HG03457 (cell line): ENCODE data around the gene C2CD2.
A peak's percentile ranks its signal among the peaks of the same experiment; 100 is the strongest.

Experiments
- ATAC-seq: cut with Tn5 transposase; IDR thresholded peaks from one replicate; pipeline ENCODE4 v1.9.1; 2021; ENCODE audit warnings: moderate number of reproducible peaks; ENCODE audit not compliant: unreplicated experiment

The C2CD2 gene

DNA sequence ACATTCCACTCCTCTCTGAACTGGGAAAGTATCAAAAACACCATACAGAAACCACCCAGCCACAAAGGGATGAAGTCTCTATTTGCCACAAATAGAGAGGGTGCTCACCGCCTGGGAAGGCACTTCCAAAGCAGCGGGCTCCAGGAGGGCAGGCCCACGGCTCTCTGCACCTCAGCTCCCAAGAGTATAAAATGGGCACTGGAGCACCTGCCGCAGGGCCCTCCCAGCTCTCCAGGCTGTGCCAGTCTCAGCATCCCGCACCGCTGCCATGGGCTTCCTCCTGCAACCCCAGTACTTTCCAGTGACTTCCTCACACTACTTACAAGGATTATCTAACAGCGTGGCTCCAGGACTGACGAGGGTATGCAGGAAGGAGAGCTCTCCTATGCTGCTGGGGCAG, 14.4 kb downstream of the C2CD2 start:
- ATAC-seq = no peak

GRCh38 chr21:41933313-41934079, 20.3 kb downstream of the C2CD2 start:
- ATAC-seq = no peak

- ATAC-seq = no peak
Observed at GRCh38 chr21:41932576-41933312, 21.1 kb downstream of the C2CD2 start.

GRCh38 chr21:41932191-41932575, 21.6 kb downstream of the C2CD2 start:
- ATAC-seq = no peak

GRCh38 chr21:41931041-41931451, 22.8 kb downstream of the C2CD2 start:
- ATAC-seq = no peak

DNA sequence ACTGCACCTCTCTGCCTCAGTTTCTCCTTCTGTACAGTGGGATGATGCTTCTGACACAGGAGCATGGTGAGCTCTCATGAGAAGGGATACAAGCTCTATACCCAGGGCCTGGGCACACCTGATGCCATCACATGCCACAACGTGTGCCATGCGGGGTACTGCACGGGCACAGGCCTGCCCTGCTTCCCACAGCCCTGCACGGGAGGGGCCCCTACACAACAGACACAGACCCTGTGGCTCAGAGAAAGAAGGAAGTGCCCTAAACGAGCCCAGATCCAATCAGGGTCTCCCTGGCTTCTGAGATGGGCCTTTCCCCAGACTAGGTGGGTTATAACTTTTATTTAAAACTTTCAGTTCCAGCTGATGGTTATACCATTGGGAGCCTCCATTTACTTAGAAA, 24.6 kb downstream of the C2CD2 start:
- ATAC-seq = no peak

DNA sequence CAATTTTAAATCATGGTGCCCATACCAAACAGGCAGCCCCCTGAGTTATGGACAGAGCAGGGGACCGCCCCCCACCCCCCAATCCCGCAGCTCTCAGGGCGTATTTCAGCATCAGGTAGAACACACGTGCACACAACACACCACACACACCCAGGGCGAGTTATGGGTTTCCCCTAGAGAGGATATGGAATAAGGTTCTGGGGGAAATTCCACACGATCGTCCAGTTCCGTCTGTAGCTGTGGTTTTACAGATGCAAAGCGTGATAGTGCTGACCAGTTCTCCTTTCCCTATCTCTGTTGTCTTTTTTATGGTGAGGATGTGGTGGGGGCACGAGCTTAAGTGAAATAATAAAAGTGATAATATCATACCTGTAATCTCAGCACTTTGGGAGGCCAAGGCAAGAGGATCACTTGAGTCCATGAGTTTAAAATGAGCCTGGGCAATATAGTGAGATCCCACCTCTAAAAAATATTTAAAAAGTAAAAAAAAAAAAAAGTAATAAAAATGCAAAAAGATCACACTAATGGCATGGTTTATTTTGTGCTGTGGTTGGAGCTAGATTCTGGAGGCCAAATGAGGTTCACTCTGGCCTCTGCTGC, 25.1 kb downstream of the C2CD2 start:
- peak; percentile 40 for ATAC-seq

DNA sequence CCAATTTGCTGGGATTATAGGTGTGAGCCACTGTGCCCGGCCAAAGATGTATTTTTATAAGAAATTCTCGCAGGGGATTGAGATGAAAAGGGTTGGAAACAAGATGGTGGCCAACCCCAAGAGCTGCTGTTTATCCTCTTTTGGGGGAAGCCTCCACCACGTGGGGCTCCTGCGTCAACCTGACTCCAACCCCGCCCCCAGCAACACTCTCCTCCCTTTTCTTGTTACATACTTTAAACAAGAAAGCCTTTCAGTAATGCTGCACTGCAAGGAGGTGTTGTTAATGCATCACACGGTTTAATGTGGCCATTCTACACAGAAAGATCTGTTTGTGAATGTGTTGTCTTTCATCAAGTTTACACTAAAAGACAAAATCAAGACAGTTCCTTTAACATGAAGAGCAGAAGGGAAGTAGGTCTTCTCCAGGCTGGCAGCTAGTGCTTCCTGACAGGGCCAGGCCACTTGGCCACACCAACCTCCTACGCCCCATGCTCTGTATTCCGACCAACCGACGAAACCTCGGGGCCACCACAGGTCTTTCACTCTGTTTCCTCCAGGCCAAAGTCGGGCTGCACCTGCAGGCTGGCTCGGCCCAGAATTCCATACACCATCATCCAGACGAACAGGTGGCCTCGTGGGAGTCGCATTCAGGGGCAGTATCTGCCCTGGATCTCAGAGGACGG, 25.9 kb downstream of the C2CD2 start:
- ATAC-seq = no peak

GRCh38 chr21:41926807-41927171, 27.0 kb downstream of the C2CD2 start:
- ATAC-seq = no peak

- ATAC-seq = no peak
Observed at GRCh38 chr21:41926117-41926806, 27.6 kb downstream of the C2CD2 start.

DNA sequence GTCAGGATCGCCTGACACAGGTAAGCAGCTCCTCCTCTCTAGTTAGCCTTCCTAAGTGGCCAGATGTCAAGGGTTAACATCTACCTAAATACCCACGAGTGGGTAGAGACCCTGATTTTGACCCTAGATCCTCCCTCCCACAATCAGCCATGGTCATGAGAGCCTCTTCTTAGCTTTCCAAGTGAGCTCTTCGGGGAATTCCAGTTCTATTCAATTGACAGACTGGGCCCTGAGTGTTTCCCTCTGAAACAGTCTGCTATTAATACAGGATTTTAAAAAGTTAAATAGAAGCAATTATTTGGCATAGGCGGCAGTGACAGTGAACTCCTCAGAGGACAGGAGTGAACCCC, 28.1 kb downstream of the C2CD2 start:
- ATAC-seq = no peak

GRCh38 chr21:41924368-41924754, 29.5 kb downstream of the C2CD2 start:
- ATAC-seq = no peak

DNA sequence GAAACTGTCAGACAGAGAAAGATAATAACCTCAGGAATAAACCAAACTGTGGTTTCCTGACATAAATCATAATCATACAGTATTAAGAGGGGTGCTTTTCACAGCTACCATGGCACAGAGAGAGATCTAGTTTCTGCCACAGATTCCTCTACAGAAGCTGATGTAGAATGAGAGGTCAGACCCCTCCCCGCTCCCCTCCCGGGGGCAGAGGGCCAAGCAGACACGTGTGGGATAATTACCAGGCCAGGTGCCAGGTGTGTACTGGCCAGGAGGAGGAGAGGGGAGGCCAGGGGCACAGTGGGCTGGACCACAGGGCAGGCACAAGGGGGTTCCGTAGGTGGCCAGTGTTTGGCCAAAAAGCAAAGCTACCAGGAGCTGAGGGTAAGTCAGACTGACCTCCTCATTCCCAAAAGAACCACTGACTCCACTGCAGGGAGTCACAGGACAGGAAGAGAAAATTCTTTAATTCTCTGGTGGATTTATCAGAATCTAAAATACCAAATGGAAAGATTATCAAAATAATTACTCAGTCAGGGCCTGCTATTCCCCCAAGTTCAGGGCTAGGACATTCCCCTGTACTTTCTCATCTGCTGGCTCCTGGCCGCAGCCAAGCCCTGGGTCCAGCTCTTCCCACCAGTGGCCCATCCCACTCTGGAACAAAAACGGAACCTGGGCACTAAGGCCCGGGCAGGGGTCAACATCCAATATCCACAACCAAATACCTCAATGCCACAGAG, 30.0 kb downstream of the C2CD2 start:
- ATAC-seq = no peak

GRCh38 chr21:41923186-41923585, 30.6 kb downstream of the C2CD2 start:
- ATAC-seq = no peak

GRCh38 chr21:41921021-41921420, 32.8 kb downstream of the C2CD2 start:
- no peak for ATAC-seq

- no peak for ATAC-seq
Observed at GRCh38 chr21:41920476-41920875, 33.3 kb downstream of the C2CD2 start.

DNA sequence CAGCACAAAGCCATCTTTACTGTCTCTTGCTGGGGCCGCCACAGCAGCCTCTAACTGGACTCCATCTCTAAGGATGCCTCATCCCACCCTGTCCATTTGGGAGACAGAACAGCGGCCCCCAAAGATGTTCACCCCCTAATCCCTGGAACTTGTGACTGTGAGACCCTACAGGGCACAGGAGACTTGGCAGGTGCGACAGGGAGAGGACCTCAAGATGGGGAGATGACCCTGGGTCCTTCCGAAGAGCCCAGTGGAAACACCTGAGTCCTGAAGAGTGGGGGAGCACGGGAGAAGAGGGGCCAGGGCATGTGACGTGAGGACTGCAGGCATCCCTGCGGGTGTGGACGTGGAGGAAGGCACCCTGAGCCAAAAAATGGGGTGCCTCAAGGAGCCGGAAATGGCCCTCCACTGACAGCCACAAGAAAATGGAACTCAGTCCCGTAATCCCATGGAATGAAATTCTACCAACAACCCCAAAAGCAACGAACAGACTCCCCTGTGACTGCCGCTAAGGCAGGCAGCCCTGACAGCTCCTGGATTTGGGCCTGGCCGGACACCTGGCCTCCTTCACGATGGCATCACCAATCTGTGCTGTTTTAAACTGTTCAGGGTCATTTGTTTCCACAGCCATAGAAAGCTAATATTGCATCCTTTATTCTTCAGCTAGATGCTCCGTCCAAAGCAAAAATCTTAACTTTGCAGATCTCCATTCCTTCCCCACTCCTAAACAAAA, 34.0 kb downstream of the C2CD2 start:
- ATAC-seq = no peak

GRCh38 chr21:41918561-41919358, 35.1 kb downstream of the C2CD2 start:
- no peak for ATAC-seq

- ATAC-seq = no peak
Observed at GRCh38 chr21:41917531-41917930, 36.3 kb downstream of the C2CD2 start.
